HepG2 (cell line): ENCODE data around the gene BLCAP. TPM values are rescaled to one million over a fixed set of nuclear protein-coding genes. Genes with fewer than 3 reads are reported as not detected.

Experiments
- ASH2L ChIP-seq: fragments of 300-600, 200-600 bp; sonication (generic); IDR thresholded peaks from 2 replicates; pipeline ENCODE4 v1.7.0; 2017; ENCODE audit warnings: low read depth, mild to moderate bottlenecking, moderate library complexity, mixed read lengths, low read length; ENCODE audit not compliant: insufficient read length
- GTF3A ChIP-seq: sonication (generic); formaldehyde crosslinking; conservative IDR thresholded peaks from 2 replicates; pipeline ENCODE4 v1.4.0; 2020; ENCODE audit warnings: mild to moderate bottlenecking, missing genetic modification reagents
- ISL2 ChIP-seq: sonication (generic); formaldehyde crosslinking; IDR thresholded peaks from 2 replicates; pipeline ENCODE4 v1.5.0; 2020; ENCODE audit warnings: missing genetic modification reagents
- KAT8 ChIP-seq: IDR thresholded peaks from 2 replicates; pipeline ENCODE4 v1.6.1; 2016; ENCODE audit warnings: missing genetic modification reagents, missing compliant biosample characterization
- MZF1 ChIP-seq: sonication (generic); formaldehyde crosslinking; IDR thresholded peaks from 2 replicates; pipeline ENCODE4 v1.8.1; 2023; ENCODE audit warnings: mild to moderate bottlenecking, missing genetic modification reagents, borderline replicate concordance
- NFE2L1 ChIP-seq: sonication (generic); formaldehyde crosslinking; IDR thresholded peaks from 2 replicates; pipeline ENCODE4 v1.4.0; 2020; ENCODE audit warnings: missing genetic modification reagents, mild to moderate bottlenecking, borderline replicate concordance
- ZKSCAN1 ChIP-seq: fragments of 150-350 bp; IDR thresholded peaks from 2 replicates; pipeline ENCODE4 v1.6.1; 2014; ENCODE audit warnings: low read length
- ZNF180 ChIP-seq: sonication (generic); formaldehyde crosslinking; IDR thresholded peaks from 2 replicates; pipeline ENCODE4 v1.4.0; 2020; ENCODE audit warnings: low read depth, missing genetic modification reagents, borderline replicate concordance
- ZNF33A ChIP-seq: sonication (generic); formaldehyde crosslinking; IDR thresholded peaks from 2 replicates; pipeline ENCODE4 v1.5.1; 2020; ENCODE audit warnings: missing genetic modification reagents, mild to moderate bottlenecking, moderate library complexity, borderline replicate concordance
- ZNF552 ChIP-seq: sonication (generic); formaldehyde crosslinking; IDR thresholded peaks from 2 replicates; pipeline ENCODE4 v1.9.0; 2022; ENCODE audit warnings: missing genetic modification reagents, mild to moderate bottlenecking, borderline replicate concordance
- polyA plus RNA-seq, 8 experiments: library from polyadenylated mRNA; depleted of rRNA in 3 of 8; stranded (reverse) in 7 of 8; unstranded in 1 of 8; fragments of >200 nt; fragmentation: Illumina TruSeq in 4 of 8; extraction: Trizol in 4 of 8; gene quantifications; 2 replicates each; pipeline versions ENCODE4 v1.2.1 to v1.2.3, GENCODE V29; 2011 to 2016; ENCODE audit warnings: low read depth in 4 of 8, missing spikeins in 1 of 8, mixed read lengths in 1 of 8; ENCODE audit not compliant: insufficient read depth in 1 of 8
- total RNA-seq, 5 experiments: library from RNA; depleted of rRNA; stranded (reverse); fragments of >200 nt; fragmentation: Illumina TruSeq; extraction: Trizol; gene quantifications; 2 replicates each; pipeline ENCODE4 v1.2.3, GENCODE V29; 2016; ENCODE audit warnings: low read depth in 1 of 5
- TF ChIP-seq, protein P1 (sequence below): sonication (generic); formaldehyde crosslinking; IDR thresholded peaks from 2 replicates; pipeline ENCODE4 v1.4.0; 2020; ENCODE audit warnings: missing genetic modification reagents, mild to moderate bottlenecking, borderline replicate concordance
- TF ChIP-seq, protein P2 (sequence below), 2 experiments: sonication (generic) in 1 of 2; formaldehyde crosslinking in 1 of 2; IDR thresholded peaks; 2 replicates each; pipeline versions ENCODE4 v1.4.0 to v1.6.1; 2016 to 2020; ENCODE audit warnings: borderline replicate concordance in 1 of 2, low read depth in 1 of 2, mild to moderate bottlenecking in 1 of 2, missing genetic modification reagents in 1 of 2
- TF ChIP-seq, protein P3 (sequence below): sonication (generic); formaldehyde crosslinking; IDR thresholded peaks from 2 replicates; pipeline ENCODE4 v1.4.0; 2020; ENCODE audit warnings: mild to moderate bottlenecking, missing genetic modification reagents

The BLCAP gene
- total and polyA plus RNA-seq, 2 of the 13 experiments (the other 11 are each of a cell fraction or from before 2014, with no cell fraction given) = 52.4 to 86.8 TPM

DNA sequence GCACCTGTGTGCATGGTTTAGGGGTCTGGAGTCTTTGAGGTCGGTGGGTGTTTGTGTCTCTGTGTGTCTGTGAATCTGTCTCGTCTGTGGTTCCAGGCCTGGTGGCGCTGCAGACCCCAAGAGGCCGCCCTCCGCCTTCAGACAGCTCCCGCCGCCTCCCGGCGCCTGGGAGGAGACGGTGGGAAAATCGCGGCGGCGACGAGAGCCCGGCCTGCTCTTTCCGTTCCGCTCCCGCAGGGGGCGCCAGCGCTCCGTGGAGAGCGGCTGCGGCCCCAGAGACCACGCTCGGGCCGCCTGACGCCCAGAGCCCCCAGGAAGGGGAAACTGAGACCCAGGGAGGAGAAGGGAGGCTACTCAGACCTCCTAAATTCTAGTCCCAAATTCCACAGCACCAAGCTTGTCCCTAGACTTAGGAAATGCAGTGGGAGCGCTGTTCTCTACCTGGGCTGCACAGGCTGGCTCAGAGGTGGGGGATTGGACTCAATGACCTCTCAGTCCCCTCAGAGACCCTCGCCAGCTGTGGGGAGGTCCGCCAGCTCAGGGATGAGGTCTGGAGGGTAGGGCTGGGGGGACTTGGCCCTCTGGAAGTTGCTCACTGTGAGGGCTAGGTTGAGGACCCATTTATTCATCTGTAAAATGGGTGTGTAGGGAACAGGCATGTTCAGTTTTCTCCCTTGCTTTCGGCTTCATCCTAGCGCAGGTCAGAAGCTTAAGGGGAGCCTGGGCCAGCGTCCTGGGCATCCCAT is 36.9 kb upstream of the BLCAP start (continued):
- TF ChIP-seq, protein P1, sequence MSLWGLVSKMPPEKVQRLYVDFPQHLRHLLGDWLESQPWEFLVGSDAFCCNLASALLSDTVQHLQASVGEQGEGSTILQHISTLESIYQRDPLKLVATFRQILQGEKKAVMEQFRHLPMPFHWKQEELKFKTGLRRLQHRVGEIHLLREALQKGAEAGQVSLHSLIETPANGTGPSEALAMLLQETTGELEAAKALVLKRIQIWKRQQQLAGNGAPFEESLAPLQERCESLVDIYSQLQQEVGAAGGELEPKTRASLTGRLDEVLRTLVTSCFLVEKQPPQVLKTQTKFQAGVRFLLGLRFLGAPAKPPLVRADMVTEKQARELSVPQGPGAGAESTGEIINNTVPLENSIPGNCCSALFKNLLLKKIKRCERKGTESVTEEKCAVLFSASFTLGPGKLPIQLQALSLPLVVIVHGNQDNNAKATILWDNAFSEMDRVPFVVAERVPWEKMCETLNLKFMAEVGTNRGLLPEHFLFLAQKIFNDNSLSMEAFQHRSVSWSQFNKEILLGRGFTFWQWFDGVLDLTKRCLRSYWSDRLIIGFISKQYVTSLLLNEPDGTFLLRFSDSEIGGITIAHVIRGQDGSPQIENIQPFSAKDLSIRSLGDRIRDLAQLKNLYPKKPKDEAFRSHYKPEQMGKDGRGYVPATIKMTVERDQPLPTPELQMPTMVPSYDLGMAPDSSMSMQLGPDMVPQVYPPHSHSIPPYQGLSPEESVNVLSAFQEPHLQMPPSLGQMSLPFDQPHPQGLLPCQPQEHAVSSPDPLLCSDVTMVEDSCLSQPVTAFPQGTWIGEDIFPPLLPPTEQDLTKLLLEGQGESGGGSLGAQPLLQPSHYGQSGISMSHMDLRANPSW (CRISPR knock-in tag) = no peak
- TF ChIP-seq MZF1 (no peak), NFE2L1 (CRISPR knock-in tag) (no peak), ASH2L (no peak), ISL2 (CRISPR knock-in tag) (no peak), ZNF552 (no peak), GTF3A (CRISPR knock-in tag) (no peak), KAT8 (CRISPR knock-in tag) (no peak), ZKSCAN1 (no peak), ZNF180 (CRISPR knock-in tag) (no peak), ZNF33A (no peak)
- TF ChIP-seq, protein P2, sequence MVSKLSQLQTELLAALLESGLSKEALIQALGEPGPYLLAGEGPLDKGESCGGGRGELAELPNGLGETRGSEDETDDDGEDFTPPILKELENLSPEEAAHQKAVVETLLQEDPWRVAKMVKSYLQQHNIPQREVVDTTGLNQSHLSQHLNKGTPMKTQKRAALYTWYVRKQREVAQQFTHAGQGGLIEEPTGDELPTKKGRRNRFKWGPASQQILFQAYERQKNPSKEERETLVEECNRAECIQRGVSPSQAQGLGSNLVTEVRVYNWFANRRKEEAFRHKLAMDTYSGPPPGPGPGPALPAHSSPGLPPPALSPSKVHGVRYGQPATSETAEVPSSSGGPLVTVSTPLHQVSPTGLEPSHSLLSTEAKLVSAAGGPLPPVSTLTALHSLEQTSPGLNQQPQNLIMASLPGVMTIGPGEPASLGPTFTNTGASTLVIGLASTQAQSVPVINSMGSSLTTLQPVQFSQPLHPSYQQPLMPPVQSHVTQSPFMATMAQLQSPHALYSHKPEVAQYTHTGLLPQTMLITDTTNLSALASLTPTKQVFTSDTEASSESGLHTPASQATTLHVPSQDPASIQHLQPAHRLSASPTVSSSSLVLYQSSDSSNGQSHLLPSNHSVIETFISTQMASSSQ (IDR thresholded peaks at IDR 0.05; ENCODE audit: low read depth) = no peak
- TF ChIP-seq, protein P2 (CRISPR knock-in tag; IDR thresholded peaks at IDR 0.05; ENCODE audit: borderline replicate concordance) = no peak
- TF ChIP-seq, protein P3, sequence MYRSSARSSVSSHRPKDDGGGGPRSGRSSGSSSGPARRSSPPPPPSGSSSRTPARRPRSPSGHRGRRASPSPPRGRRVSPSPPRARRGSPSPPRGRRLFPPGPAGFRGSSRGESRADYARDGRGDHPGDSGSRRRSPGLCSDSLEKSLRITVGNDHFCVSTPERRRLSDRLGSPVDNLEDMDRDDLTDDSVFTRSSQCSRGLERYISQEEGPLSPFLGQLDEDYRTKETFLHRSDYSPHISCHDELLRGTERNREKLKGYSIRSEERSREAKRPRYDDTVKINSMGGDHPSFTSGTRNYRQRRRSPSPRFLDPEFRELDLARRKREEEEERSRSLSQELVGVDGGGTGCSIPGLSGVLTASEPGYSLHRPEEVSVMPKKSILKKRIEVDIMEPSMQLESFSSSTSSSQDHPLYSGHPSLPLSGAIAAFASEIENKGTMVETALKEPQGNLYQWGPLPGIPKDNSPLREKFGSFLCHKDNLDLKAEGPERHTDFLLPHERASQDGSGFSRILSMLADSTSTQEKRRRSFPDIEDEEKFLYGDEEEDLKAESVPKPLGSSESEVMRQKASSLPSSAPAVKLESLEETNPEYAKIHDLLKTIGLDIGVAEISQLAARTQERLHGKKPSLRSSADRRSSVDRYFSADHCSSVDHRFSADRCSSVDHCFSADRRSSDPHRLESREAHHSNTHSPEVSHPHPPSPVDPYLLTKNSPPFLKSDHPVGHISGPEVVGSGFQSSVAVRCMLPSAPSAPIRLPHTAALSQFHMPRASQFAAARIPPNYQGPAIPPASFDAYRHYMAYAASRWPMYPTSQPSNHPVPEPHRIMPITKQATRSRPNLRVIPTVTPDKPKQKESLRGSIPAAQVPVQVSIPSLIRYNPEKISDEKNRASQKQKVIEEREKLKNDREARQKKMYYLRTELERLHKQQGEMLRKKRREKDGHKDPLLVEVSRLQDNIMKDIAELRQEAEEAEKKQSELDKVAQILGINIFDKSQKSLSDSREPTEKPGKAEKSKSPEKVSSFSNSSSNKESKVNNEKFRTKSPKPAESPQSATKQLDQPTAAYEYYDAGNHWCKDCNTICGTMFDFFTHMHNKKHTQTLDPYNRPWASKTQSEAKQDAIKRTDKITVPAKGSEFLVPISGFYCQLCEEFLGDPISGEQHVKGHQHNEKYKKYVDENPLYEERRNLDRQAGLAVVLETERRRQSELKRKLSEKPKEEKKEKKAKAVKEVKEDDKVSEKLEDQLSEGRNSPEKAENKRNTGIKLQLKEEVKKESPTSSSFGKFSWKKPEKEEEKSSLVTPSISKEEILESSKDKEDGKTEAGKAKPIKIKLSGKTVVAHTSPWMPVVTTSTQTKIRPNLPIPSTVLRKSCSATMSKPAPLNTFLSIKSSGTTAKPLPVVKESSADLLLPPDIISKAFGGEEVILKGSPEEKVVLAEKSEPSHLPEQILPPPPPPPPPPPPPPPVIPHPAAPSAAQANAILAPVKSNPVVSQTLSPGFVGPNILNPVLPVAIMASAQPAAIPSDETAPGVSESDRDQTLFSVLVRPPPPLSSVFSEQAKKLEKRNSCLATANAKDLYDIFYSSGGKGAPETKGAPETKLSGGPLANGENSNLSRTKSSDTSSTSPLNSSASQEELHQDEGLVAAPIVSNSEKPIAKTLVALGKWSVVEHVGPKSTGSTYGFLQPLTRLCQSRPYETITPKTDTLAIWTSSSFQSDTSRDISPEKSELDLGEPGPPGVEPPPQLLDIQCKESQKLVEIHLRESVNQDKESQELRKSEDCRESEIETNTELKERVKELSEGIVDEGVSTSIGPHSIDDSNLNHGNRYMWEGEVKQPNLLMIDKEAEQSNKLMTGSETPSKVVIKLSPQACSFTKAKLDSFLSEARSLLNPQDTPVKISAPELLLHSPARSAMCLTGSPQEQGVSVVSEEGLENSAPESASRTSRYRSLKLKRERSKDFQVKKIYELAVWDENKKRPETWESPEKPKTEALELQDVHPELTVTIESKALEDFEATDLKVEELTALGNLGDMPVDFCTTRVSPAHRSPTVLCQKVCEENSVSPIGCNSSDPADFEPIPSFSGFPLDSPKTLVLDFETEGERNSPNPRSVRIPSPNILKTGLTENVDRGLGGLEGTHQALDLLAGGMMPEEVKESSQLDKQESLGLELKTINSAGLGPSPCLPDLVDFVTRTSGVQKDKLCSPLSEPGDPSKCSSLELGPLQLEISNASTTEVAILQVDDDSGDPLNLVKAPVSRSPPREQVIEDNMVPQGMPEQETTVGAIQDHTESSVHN (CRISPR knock-in tag) = no peak; the same call in 1 of the 2 replicates
